Motor neuron (in vitro differentiated cells): ENCODE results near the gene AUTS2. TPM values are rescaled to one million over a fixed set of nuclear protein-coding genes. Genes with fewer than 3 reads are reported as not detected.

Experiments
- ATAC-seq, 8 experiments: fragments of 200-7000 bp; cut with Tn5 transposase; replicated peaks in 6 of 8; 2 replicates each; pipeline ENCODE4 v1.8.0; 2021; ENCODE audit warnings: mild to moderate bottlenecking in 8 of 8, moderate library complexity in 8 of 8
- H3K27ac ChIP-seq, 2 donors: fragments of 250-450 bp; sonication (Bioruptor Pico); 2 replicates each; pipeline ENCODE4 v1.9.0; 2021; ENCODE audit warnings: antibody characterized with exemption in 2 of 2, mild to moderate bottlenecking in 2 of 2, moderate library complexity in 1 of 2
- H3K4me1 ChIP-seq, 2 donors: fragments of 250-450 bp; sonication (Bioruptor Pico); replicated peaks in 1 of 2; 2 replicates each; pipeline ENCODE4 v1.6.1; 2021; ENCODE audit warnings: antibody characterized with exemption in 2 of 2, mild to moderate bottlenecking in 2 of 2, moderate library complexity in 1 of 2
- H3K4me3 ChIP-seq, 5 donors: fragments of 250-450 bp; sonication (Bioruptor Pico); 2 replicates each; pipeline ENCODE4 v1.9.0; 2021; ENCODE audit warnings: antibody characterized with exemption in 5 of 5, mild to moderate bottlenecking in 5 of 5, moderate library complexity in 4 of 5
- WGBS, 10 experiments: fragments of 450-650 bp; shearing (Covaris generic); methylation state at CpG; one replicate each; pipeline ENCODE4 v1.0.0; 2022; 5-methylcytosine and 5-hydroxymethylcytosine counted together
- in situ Hi-C, 9 experiments: fragments of 400-800 bp; cut with MboI; loops; one replicate each; pipeline ENCODE4 v1.15.0; 2021; ENCODE audit warnings: low sequenced_read_pairs in 9 of 9, low pct_unique_long_range_greater_than_20kb in 2 of 9; ENCODE audit not compliant: unreplicated experiment in 9 of 9
- total RNA-seq, 8 experiments: library from RNA; unstranded; fragments of 300-600 nt; gene quantifications; 2 replicates each; pipeline versions ENCODE4 v1.2.3 to v1.2.4, GENCODE V29; 2022

The AUTS2 gene
- total RNA-seq, 8 experiments from 2014 or later = 0.49 to 68.6 (median 32.2) TPM

DNA sequence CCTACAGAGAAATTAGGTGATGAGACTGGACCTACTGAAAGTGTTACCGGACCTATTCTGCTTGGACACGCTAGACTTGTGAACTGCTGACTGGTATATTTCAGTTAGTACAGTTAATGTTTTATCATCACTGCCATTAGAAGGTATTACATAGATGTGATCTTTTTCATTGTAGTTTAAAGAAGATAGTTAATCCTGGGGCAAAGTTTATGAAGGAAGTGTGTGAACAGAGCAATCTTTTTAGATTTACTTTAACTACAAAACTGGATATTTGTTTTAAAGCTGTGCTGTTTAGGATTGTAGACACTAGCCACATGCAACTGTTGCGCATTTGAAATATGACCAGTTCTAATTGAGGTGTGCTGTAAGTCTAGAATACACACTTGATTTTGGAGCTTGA is 446.7 kb downstream of the AUTS2 start:
- Histone ChIP-seq H3K4me1 (peaks cover 12 to 40% of the 10 kb centered on the region in 2 donors), H3K4me3 (no peak overlapping the region), H3K27ac (no peak overlapping the region)
- WGBS, 10 experiments = 83 to 100% (median 100%) methylated on average over 1 to 3 of the region's 3 CpGs; no CpG with 5 or more reads in 1 of the 10 experiments
- in situ Hi-C loops = no loop called here
- ATAC-seq = no peak

DNA sequence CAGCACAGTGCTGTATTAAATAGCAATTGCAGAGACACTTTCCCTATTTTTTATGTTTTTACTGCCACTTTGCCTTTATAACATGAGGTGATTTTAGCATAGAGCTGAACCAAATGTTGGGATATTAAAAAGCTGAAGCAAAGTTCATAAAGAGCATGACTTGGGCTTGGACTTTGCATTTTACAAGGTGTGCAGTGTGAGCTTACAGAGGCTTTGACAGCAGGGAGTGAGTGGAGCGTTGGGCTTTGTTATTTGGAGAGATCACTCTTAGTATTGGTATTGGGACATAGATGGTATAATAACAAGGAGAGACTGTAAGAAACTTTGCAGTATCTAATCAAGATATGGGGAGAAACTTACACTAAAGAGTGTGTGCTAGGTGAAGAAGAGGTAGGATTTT is 449.1 kb downstream of the AUTS2 start:
- no peak for ATAC-seq
- 17 to 100% (median 90%) methylated on average over 1 of the region's 1 CpG; no CpG with 5 or more reads in 5 of the 10 experiments for WGBS, 10 experiments
- in situ Hi-C loops = no loop called here
- H3K4me1 ChIP-seq = peaks cover 12 to 24% of the 10 kb centered on the region in 2 donors
- no peak overlapping the region for H3K4me3 ChIP-seq
- H3K27ac ChIP-seq = no peak overlapping the region

DNA sequence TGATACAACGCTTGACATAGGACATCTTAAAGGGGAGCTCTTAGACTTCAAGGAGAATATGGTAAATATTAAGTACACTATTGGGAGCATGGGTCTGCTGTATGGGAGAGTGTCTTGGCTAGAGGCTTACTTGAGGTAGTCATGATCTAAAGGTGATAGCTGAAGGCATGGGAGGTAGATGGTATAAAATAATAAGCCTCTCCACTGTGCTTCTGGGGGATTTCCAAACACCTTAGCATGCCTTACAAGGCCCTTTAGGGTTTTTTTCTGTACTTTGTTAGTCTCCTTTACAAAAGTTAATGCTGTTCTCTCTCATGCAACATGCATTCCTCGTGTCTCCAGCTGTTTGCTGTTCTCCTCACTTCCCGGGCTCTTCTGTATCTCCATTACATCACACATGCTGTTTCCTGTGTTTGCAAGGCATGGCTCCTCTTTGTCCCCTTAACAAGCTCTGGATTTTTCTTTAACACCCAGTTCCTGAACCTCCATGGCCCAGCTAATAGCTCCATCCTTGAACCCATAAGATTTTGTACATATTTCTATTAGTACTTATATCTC is 449.7 kb downstream of the AUTS2 start:
- peaks cover 8 to 18% of the 10 kb centered on the region in 2 donors for H3K4me1 ChIP-seq
- in situ Hi-C loops = no loop called here
- WGBS, 10 experiments = 0 to 100% (median 62%) methylated on average over 1 to 3 of the region's 3 CpGs; no CpG with 5 or more reads in 2 of the 10 experiments
- H3K27ac ChIP-seq = no peak overlapping the region
- peak in 1 of 8 experiments; percentile 20 for ATAC-seq
- H3K4me3 ChIP-seq = no peak overlapping the region

DNA sequence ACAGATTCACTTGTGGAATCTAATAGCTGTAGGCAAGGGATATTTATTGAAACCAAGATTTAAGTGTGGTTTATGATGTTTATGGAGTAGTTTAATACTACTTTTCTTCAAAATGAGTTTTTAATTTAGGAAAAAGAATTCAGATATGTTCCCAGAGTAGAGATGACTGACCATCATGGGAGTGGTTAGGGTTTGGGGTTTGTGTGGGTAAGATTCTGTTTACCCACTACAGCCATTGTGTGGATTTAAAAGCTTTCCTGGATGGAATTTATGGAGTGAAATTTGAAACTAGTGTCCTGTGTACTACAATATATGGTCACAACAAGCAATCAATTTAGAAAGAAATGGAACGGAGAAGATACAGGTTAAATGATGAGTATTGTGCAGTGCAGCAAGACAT is 453.5 kb downstream of the AUTS2 start:
- no peaks in the 10 kb centered on the region for H3K4me1 ChIP-seq
- H3K4me3 ChIP-seq = no peak overlapping the region
- H3K27ac ChIP-seq = no peak overlapping the region
- WGBS, 10 experiments = 80 to 100% (median 100%) methylated on average over 1 of the region's 1 CpG; no CpG with 5 or more reads in 3 of the 10 experiments
- in situ Hi-C loops = no loop called here
- no peak for ATAC-seq

DNA sequence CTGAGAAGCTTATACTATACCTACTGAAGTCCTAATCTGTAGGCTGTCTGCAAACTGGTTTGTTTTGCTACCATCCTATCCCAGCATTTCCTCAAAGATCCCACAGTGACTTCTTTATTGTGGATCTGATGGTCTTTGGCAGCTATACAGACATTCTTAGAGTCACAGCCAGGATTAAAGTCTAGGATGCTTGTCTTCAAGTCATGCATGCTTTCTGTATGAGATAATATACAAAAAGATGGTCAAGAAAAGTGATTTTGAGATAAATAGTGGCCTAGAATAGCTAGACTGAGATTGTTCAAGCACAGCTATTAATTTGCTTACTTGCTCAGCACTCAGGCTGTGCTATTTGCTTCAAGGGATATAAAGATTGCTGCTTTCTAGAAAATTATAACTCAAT is 454.4 kb downstream of the AUTS2 start:
- Histone ChIP-seq H3K4me3 (no peak overlapping the region), H3K27ac (no peak overlapping the region), H3K4me1 (no peaks in the 10 kb centered on the region)
- no peak for ATAC-seq
- in situ Hi-C loops = no loop called here

DNA sequence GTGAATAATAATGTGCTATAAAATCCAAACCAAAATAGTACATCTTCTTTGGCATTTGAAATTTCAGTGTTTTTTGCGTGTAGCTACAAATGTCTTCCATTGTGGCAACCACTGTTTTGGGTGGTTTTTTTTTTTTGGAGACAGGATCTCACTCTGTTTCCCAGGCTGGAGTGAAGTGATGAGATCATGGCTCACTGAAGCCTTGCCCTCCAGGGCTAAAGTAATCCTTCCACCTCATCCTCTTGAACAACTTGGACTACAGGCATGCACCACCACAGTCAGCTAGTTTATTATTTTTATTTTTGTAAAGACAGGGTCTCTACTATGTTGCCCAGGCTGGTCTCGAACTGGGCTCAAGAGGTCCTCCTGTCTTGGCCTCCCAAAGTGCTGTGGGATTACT is 455.1 kb downstream of the AUTS2 start:
- in situ Hi-C loops = no loop called here
- 0 to 100% (median 71%) methylated on average over 1 to 2 of the region's 2 CpGs; no CpG with 5 or more reads in 1 of the 10 experiments for WGBS, 10 experiments
- Histone ChIP-seq H3K4me1 (no peaks in the 10 kb centered on the region), H3K4me3 (no peak overlapping the region), H3K27ac (no peak overlapping the region)
- ATAC-seq = no peak

DNA sequence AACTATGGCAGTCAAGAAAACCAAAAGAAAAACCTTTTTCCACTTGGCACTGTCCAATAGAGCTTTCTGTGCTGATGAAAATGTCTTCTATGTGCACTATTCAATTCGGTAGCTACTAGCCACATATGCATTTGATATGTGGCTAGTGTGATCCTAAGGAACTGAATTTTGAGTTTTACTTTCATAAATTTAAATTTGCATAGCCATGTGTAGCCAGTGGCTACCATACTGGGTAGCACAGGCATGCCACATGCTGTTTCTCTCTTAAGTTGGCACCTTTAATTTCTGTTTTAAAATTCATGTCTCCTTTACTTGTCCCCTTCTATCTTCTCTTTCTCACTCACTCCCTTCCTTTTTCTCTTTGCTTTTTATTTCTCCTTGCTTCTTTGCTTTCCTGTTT is 455.7 kb downstream of the AUTS2 start:
- no peak overlapping the region for H3K4me3 ChIP-seq
- in situ Hi-C loops = no loop called here
- ATAC-seq = no peak
- WGBS, 10 experiments = 43 to 100% (median 67%) methylated on average over 1 of the region's 1 CpG; no CpG with 5 or more reads in 1 of the 10 experiments
- no peak overlapping the region for H3K27ac ChIP-seq
- no peaks in the 10 kb centered on the region for H3K4me1 ChIP-seq

DNA sequence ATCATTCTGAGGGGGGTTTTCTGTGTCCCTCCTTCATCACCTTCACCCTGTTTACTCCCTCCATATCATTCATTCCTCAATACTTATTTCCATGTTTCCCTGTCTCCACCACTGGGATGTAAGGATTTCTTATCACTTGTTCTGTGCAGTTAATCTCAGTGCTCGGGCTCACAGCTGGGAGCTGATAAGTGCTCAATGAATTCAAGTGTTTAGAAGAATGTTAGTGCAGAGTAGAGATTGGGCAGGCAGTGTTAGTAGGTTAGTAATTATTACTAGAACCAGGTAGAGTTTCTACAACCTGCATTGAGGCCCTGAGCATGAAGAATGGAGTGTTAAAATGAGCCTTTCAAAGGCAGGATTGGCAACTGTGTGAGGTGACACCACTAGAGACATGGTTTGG is 458.1 kb downstream of the AUTS2 start:
- Histone ChIP-seq H3K4me1 (peaks cover 0 to 3% of the 10 kb centered on the region in 2 donors), H3K4me3 (no peak overlapping the region), H3K27ac (no peak overlapping the region)
- in situ Hi-C loops = no loop called here
- no peak for ATAC-seq
- 20 to 100% (median 86%) methylated on average over 1 of the region's 1 CpG; no CpG with 5 or more reads in 6 of the 10 experiments for WGBS, 10 experiments

DNA sequence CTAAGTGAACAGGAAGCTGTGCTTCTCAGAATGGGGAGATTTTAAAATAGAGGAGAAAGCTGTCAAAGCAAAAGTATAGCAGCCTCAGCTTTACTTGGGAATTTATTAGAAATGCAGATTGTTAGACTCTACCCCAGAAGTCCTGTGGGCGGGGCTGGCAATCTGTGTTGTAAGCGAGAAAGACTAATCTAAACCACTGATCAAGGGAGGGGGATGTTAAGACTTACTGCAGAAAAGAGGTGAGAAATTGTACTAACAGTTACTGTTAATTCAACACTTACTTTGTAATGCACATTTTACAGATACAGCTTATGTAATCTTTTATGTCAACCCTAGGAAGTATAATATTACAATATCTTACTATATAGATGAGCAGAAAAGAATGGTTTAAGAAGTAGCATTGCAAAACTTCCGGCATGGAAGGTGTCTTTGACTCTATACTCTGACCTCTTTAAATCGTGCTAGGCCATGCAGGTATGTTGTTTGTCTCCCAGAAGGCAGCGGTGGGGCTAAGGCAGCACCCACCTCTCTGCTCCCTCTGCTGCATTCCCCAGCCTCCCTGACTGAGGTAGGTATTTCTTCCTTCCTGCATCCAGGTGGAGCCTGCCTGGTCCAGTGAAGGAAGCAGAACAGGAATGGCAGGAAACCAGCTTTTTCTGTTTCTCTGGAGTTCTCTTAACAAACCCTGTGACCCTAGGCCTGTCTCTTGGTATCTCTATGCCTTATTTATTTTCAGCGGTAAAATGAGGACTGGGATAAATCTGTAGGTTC is 462.2 kb downstream of the AUTS2 start:
- 43 to 86% (median 70%) methylated on average over 2 to 6 of the region's 6 CpGs; no CpG with 5 or more reads in 2 of the 10 experiments for WGBS, 10 experiments
- in situ Hi-C loops = no loop called here
- Histone ChIP-seq H3K27ac (no peak overlapping the region), H3K4me1 (peaks cover 19 to 29% of the 10 kb centered on the region in 2 donors), H3K4me3 (no peak overlapping the region)
- peak in 1 of 8 experiments; percentile 87 for ATAC-seq

DNA sequence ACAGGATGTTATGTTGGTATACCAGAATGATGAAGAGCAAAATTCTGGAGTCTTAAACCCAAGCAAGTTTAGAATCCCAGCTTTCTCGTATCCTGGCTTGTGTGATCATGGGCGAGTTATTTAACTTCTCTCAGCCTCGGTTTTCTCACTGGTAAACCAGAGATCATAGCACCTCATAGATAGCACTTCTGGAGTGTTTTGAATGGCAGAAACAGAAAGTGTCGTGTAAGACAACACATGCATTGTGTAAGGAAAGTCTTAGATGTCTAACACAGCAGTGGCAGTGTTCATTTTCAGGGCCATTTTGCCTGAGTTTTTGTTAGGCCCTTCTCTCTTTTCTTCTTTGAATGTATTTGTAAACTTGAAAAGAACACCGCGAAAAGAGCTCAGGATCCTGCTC is 465.1 kb downstream of the AUTS2 start:
- ATAC-seq = no peak
- Histone ChIP-seq H3K4me3 (no peak overlapping the region), H3K4me1 (peaks cover 19 to 29% of the 10 kb centered on the region in 2 donors), H3K27ac (no peak overlapping the region)
- WGBS, 10 experiments = 29 to 87% (median 70%) methylated on average over 2 to 5 of the region's 6 CpGs; no CpG with 5 or more reads in 1 of the 10 experiments
- in situ Hi-C loops = no loop called here

DNA sequence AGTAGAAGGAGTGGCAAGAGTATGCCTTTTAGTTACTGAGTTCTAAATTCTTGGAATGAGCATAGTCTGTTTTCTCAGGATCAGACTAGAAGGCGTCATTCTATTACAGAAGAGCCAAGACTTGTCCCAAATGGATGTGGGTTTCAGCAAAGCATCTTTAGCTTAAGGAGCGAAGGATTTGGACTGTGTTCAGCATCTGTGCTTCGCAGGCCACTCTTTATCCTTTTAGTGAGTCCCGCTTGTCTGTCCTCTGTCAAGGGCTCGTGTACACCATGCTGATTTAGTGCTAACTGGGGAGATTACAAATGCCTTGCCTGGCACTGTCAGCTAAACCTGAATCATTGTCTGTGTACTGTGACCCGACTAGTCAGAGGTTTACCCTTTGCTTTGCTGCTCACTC is 465.7 kb downstream of the AUTS2 start:
- in situ Hi-C loops = no loop called here
- H3K27ac ChIP-seq = no peak overlapping the region
- H3K4me3 ChIP-seq = no peak overlapping the region
- ATAC-seq = peak in 5 of 8 experiments; percentile 88 to 98 (median 93)
- 34 to 80% (median 58%) methylated on average over 1 to 4 of the region's 6 CpGs; no CpG with 5 or more reads in 2 of the 10 experiments for WGBS, 10 experiments
- H3K4me1 ChIP-seq = peaks cover 19 to 29% of the 10 kb centered on the region in 2 donors

DNA sequence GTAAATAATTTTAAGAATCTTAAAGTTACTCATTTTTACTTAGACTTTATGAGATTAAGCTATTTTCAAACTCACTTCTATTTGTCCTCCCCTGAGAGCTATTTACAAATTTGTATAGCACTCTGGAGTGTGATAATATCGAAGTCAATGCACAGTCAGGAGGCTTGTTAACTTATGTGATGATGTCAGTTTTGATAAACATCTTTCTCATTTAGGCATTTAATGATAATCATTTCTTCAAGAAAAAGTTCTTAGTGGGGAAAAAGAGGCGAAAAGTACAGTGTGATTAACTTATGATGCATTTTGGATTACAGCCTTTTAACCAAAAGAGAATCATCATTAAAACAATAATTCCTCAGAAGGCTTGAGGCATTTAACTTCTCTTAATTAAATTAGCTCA is 468.6 kb downstream of the AUTS2 start:
- Histone ChIP-seq H3K4me1 (peaks cover 27 to 52% of the 10 kb centered on the region in 2 donors), H3K27ac (no peak overlapping the region), H3K4me3 (no peak overlapping the region)
- 29 to 100% (median 80%) methylated on average over 1 to 2 of the region's 2 CpGs; no CpG with 5 or more reads in 1 of the 10 experiments for WGBS, 10 experiments
- in situ Hi-C loops = no loop called here
- no peak for ATAC-seq

DNA sequence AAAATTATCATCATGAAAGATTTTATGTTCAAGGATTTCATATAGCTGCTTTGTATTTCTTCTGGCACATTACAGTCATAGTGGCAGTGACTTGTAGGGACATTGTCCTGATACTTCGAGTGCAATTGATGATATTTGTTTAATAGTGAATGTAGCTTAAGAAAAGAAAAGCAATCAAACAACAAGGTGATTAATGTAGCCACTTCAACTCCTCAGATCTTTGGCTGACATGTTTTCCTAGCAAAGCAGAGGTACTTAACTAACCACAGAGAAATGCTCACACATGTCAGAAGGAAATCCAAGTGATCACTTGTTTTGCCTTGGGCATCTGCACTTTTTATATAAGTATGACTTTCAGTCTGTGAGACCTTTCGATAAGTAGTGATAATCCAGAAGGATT is 470.3 kb downstream of the AUTS2 start:
- ATAC-seq = no peak
- Histone ChIP-seq H3K27ac (no peak overlapping the region), H3K4me3 (no peak overlapping the region), H3K4me1 (peaks cover 26 to 55% of the 10 kb centered on the region in 2 donors)
- 71 to 89% (median 79%) methylated on average over 1 to 2 of the region's 2 CpGs; no CpG with 5 or more reads in 4 of the 10 experiments for WGBS, 10 experiments
- in situ Hi-C loops = no loop called here
